H1 (cell line): ENCODE results near the gene IL36B. TPM values are rescaled to one million over a fixed set of nuclear protein-coding genes. Genes with fewer than 3 reads are reported as not detected.

Source experiments
- CTCF ChIA-PET: fragments of 300-600 bp; sonication (Branson Sonifier 250); formaldehyde crosslinking; loops from one replicate; lab custom pipeline; 2021; ENCODE audit not compliant: partially characterized antibody; lab: Charles Lee
- POLR2A ChIA-PET: fragments of 300-600 bp; sonication (Branson Sonifier 250); formaldehyde crosslinking; loops from one replicate; lab custom pipeline; 2021; ENCODE audit warnings: inconsistent platforms; ENCODE audit not compliant: partially characterized antibody; lab: Charles Lee
- DNase-seq, 2 experiments: peaks; one replicate each; pipeline versions ENCODE4 v3.0.0 to v3.0.0-alpha.2; 2010 to 2022; ENCODE audit warnings: low spot score in 2 of 2, low read depth in 1 of 2, mixed read lengths in 1 of 2
- FAIRE-seq: peaks from 2 replicates; lab custom pipeline; 2011; peaks lifted over from hg19 to GRCh38; lab: Jason Lieb, UNC
- H2AFZ ChIP-seq: 2 replicates; pipeline ENCODE4 v1.8.1; 2012; ENCODE audit warnings: low read length, inconsistent platforms
- H2AK5ac ChIP-seq: 2 replicates; pipeline ENCODE4 v1.6.1; 2013; ENCODE audit warnings: low read depth, low read length
- H2BK120ac ChIP-seq: replicated peaks from 2 replicates; pipeline ENCODE3; 2013; ENCODE audit warnings: low read depth, low read length, inconsistent platforms
- H2BK12ac ChIP-seq: 2 replicates; pipeline ENCODE4 v1.6.1; 2013; ENCODE audit warnings: low read depth, low read length
- H2BK15ac ChIP-seq: 2 replicates; pipeline ENCODE4 v1.6.1; 2013; ENCODE audit warnings: low read length
- H2BK20ac ChIP-seq: 2 replicates; pipeline ENCODE4 v1.6.1; 2013; ENCODE audit warnings: low read length
- H2BK5ac ChIP-seq: 2 replicates; pipeline ENCODE4 v1.6.1; 2013; ENCODE audit warnings: low read depth, low read length
- H3K14ac ChIP-seq: 2 replicates; pipeline ENCODE4 v1.6.1; 2013; ENCODE audit warnings: inconsistent platforms; ENCODE audit not compliant: insufficient read length
- H3K18ac ChIP-seq: 2 replicates; pipeline ENCODE4 v1.6.1; 2013; ENCODE audit warnings: low read length; ENCODE audit errors: extremely low read depth
- H3K23ac ChIP-seq: 2 replicates; pipeline ENCODE4 v1.6.1; 2013; ENCODE audit warnings: inconsistent platforms; ENCODE audit not compliant: insufficient read length
- H3K23me2 ChIP-seq: 2 replicates; pipeline ENCODE4 v1.6.1; 2013; ENCODE audit warnings: low read depth, low read length
- H3K27ac ChIP-seq: 2 replicates; pipeline ENCODE4 v1.6.1; 2011; ENCODE audit warnings: low read depth, low read length, inconsistent platforms
- H3K27me3 ChIP-seq, 4 experiments: replicated peaks in 1 of 4; 1 replicate in 1 of 4; 2 replicates in 3 of 4; pipeline versions ENCODE4 v1.6.1 to v1.8.1; 2011 to 2013; ENCODE audit warnings: low read length in 3 of 4, mild to moderate bottlenecking in 3 of 4, inconsistent platforms in 2 of 4, mixed read lengths in 2 of 4, moderate library complexity in 1 of 4; ENCODE audit not compliant: control insufficient read depth in 3 of 4, insufficient read depth in 3 of 4; ENCODE audit errors: extremely low read depth in 1 of 4
- H3K36me3 ChIP-seq, 4 experiments: 2 replicates each; pipeline versions ENCODE4 v1.6.1 to v1.8.1; 2011 to 2013; ENCODE audit warnings: mild to moderate bottlenecking in 4 of 4, low read length in 3 of 4, moderate library complexity in 2 of 4, control low read depth in 1 of 4, inconsistent platforms in 1 of 4; ENCODE audit not compliant: insufficient read depth in 4 of 4, control insufficient read depth in 2 of 4
- H3K4ac ChIP-seq: replicated peaks from 2 replicates; pipeline ENCODE3; 2013; ENCODE audit warnings: low read length, low read depth, mixed read lengths, inconsistent platforms; ENCODE audit not compliant: insufficient read length
- H3K4me1 ChIP-seq, 4 experiments: replicated peaks in 1 of 4; 1 replicate in 1 of 4; 2 replicates in 3 of 4; pipeline versions ENCODE4 v1.6.1 to v1.8.1; 2011 to 2013; ENCODE audit warnings: low read length in 3 of 4, inconsistent platforms in 2 of 4, mixed read lengths in 1 of 4; ENCODE audit not compliant: insufficient read depth in 4 of 4, control insufficient read depth in 3 of 4
- H3K4me2 ChIP-seq, 2 experiments: 2 replicates each; pipeline versions ENCODE4 v1.6.1 to v1.8.1; 2011 to 2013; ENCODE audit warnings: low read depth in 2 of 2, low read length in 2 of 2, control low read depth in 1 of 2, inconsistent platforms in 1 of 2, mild to moderate bottlenecking in 1 of 2; ENCODE audit not compliant: insufficient read depth in 1 of 2
- H3K4me3 ChIP-seq, 4 experiments: fragments of 200-600, 300-600 bp in 1 of 4; sonication (generic), shearing (Covaris generic), sonication (Bioruptor Twin) in 1 of 4; 2 replicates each; pipeline versions ENCODE4 v1.5.1 to v1.8.1; 2011 to 2016; ENCODE audit warnings: low read length in 4 of 4, low read depth in 3 of 4, control low read depth in 2 of 4, inconsistent platforms in 2 of 4, mild to moderate bottlenecking in 2 of 4, mixed read lengths in 1 of 4, moderate library complexity in 1 of 4; ENCODE audit not compliant: insufficient read depth in 2 of 4; ENCODE audit errors: extremely low read depth in 1 of 4
- H3K56ac ChIP-seq: replicated peaks from 2 replicates; pipeline ENCODE3; 2013; ENCODE audit warnings: low read depth, mild to moderate bottlenecking, mixed read lengths, low read length, inconsistent platforms; ENCODE audit not compliant: insufficient read length
- H3K79me1 ChIP-seq: 2 replicates; pipeline ENCODE4 v1.6.1; 2013; ENCODE audit warnings: low read depth, low read length, control low read depth
- H3K79me2 ChIP-seq, 2 experiments: 2 replicates each; pipeline versions ENCODE4 v1.6.1 to v1.8.1; 2012 to 2013; ENCODE audit warnings: low read length in 2 of 2, mild to moderate bottlenecking in 2 of 2, inconsistent platforms in 1 of 2; ENCODE audit not compliant: insufficient read depth in 2 of 2, control insufficient read depth in 1 of 2
- H3K9ac ChIP-seq, 4 experiments: replicated peaks in 1 of 4; 1 replicate in 1 of 4; 2 replicates in 3 of 4; pipeline versions ENCODE4 v1.6.1 to v1.8.1; 2011 to 2013; ENCODE audit warnings: low read depth in 3 of 4, low read length in 3 of 4, control low read depth in 2 of 4, mild to moderate bottlenecking in 2 of 4, moderate library complexity in 2 of 4, inconsistent platforms in 1 of 4; ENCODE audit errors: extremely low read depth in 1 of 4
- H3K9me3 ChIP-seq, 2 experiments: 2 replicates each; pipeline versions ENCODE4 v1.6.1 to v1.8.1; 2012 to 2013; ENCODE audit warnings: mild to moderate bottlenecking in 2 of 2, moderate library complexity in 2 of 2, control low read depth in 1 of 2, inconsistent platforms in 1 of 2, low read depth in 1 of 2, low read length in 1 of 2, mixed read lengths in 1 of 2; ENCODE audit not compliant: insufficient read depth in 2 of 2
- H4K20me1 ChIP-seq, 2 experiments: replicated peaks in 1 of 2; 2 replicates each; pipeline versions ENCODE3 to v1.8.1; 2011 to 2013; ENCODE audit warnings: inconsistent platforms in 2 of 2, low read length in 2 of 2, mild to moderate bottlenecking in 1 of 2; ENCODE audit not compliant: insufficient read depth in 2 of 2, control insufficient read depth in 1 of 2
- H4K5ac ChIP-seq: 2 replicates; pipeline ENCODE4 v1.6.1; 2013; ENCODE audit warnings: low read length, low read depth, mixed read lengths, inconsistent platforms; ENCODE audit not compliant: insufficient read length
- H4K8ac ChIP-seq: 2 replicates; pipeline ENCODE4 v1.8.0; 2013; ENCODE audit warnings: mild to moderate bottlenecking, moderate library complexity, low read length, inconsistent platforms; ENCODE audit not compliant: insufficient read depth; ENCODE audit errors: extremely low read depth
- H4K91ac ChIP-seq: replicated peaks from 2 replicates; pipeline ENCODE3; 2013; ENCODE audit warnings: low read length, mixed read lengths, inconsistent platforms; ENCODE audit not compliant: insufficient read length
- BACH1 ChIP-seq: IDR thresholded peaks from 2 replicates; pipeline ENCODE4 v1.6.1; 2012; ENCODE audit warnings: low read length, improper control_type of control experiment
- BRCA1 ChIP-seq: IDR thresholded peaks from 2 replicates; pipeline ENCODE4 v1.6.1; 2012; ENCODE audit warnings: low read depth, low read length, improper control_type of control experiment
- EGR1 ChIP-seq: IDR thresholded peaks from 2 replicates; pipeline ENCODE4 v1.6.1; 2011; ENCODE audit warnings: low read depth, low read length, borderline replicate concordance
- FOSL1 ChIP-seq: IDR thresholded peaks from 2 replicates; pipeline ENCODE4 v1.6.1; 2011; ENCODE audit warnings: mild to moderate bottlenecking, low read depth, low read length, moderate library complexity; ENCODE audit not compliant: insufficient read depth
- GABPA ChIP-seq: IDR thresholded peaks from 2 replicates; pipeline ENCODE4 v1.6.1; 2011; ENCODE audit warnings: mild to moderate bottlenecking, low read length, moderate library complexity, borderline replicate concordance; ENCODE audit not compliant: insufficient read depth
- HDAC6 ChIP-seq: IDR thresholded peaks from one replicate; pipeline ENCODE4 v1.7.1; 2012; ENCODE audit warnings: low read depth, mild to moderate bottlenecking, inconsistent platforms, low read length, moderate library complexity
- KDM4A ChIP-seq: IDR thresholded peaks from one replicate; pipeline ENCODE4 v1.7.1; 2012; ENCODE audit warnings: low read depth, mild to moderate bottlenecking, moderate library complexity, low read length, inconsistent platforms; ENCODE audit not compliant: severe bottlenecking
- MAFK ChIP-seq: IDR thresholded peaks from 2 replicates; pipeline ENCODE4 v1.6.1; 2012; ENCODE audit warnings: low read depth, mild to moderate bottlenecking, improper control_type of control experiment, low read length
- NANOG ChIP-seq: IDR thresholded peaks from 2 replicates; pipeline ENCODE4 v1.6.1; 2011; ENCODE audit warnings: low read length, low read depth, mild to moderate bottlenecking, inconsistent platforms; ENCODE audit not compliant: insufficient read depth, poor library complexity, severe bottlenecking
- RBBP5 ChIP-seq: IDR thresholded peaks from 2 replicates; pipeline ENCODE4 v1.7.1; 2012; ENCODE audit warnings: low read depth, mild to moderate bottlenecking, inconsistent platforms, low read length, moderate library complexity, borderline replicate concordance
- RXRA ChIP-seq: IDR thresholded peaks from 2 replicates; pipeline ENCODE4 v1.6.1; 2011; ENCODE audit warnings: low read depth, mild to moderate bottlenecking, low read length, moderate library complexity; ENCODE audit not compliant: insufficient read depth
- SP1 ChIP-seq: IDR thresholded peaks from 2 replicates; pipeline ENCODE4 v1.6.1; 2011; ENCODE audit warnings: low read depth, low read length
- SUZ12 ChIP-seq: fragments of 200-600 bp; sonication (generic); IDR thresholded peaks from 2 replicates; pipeline ENCODE4 v1.6.1; 2012; ENCODE audit warnings: mild to moderate bottlenecking, inconsistent platforms, low read length, moderate library complexity, mixed read lengths
- TBP ChIP-seq: IDR thresholded peaks from 2 replicates; pipeline ENCODE4 v1.6.1; 2011; ENCODE audit warnings: low read depth, low read length, improper control_type of control experiment
- TEAD4 ChIP-seq: IDR thresholded peaks from 2 replicates; pipeline ENCODE4 v1.6.1; 2012; ENCODE audit warnings: low read depth, low read length, inconsistent platforms, mixed read lengths
- WGBS, 2 experiments: shearing (Covaris generic) in 1 of 2; methylation state at CpG; one replicate each; pipeline versions ENCODE4 v1.1.6 to v1.1.7; 2013 to 2015; ENCODE audit warnings: low lambda C conversion rate in 2 of 2, mixed read lengths in 2 of 2, inconsistent platforms in 1 of 2, low coverage in 1 of 2, missing lambda C conversion rate in 1 of 2; ENCODE audit not compliant: insufficient replicate concordance in 2 of 2, insufficient coverage in 1 of 2, insufficient read length in 1 of 2; ENCODE audit errors: extremely low coverage in 1 of 2, missing lambda C conversion rate in 1 of 2; 5-methylcytosine and 5-hydroxymethylcytosine counted together
- polyA plus RNA-seq, 7 experiments: library from polyadenylated mRNA; depleted of rRNA in 3 of 7; stranded (reverse) in 5 of 7; unstranded in 2 of 7; fragments of >200 nt in 5 of 7; fragments of 200-250 nt in 2 of 7; gene quantifications; 1 replicate in 5 of 7; 2 replicates in 1 of 7; 4 replicates in 1 of 7; pipeline versions ENCODE4 v1.2.1 to v1.2.3, GENCODE V29; 2011 to 2013; ENCODE audit warnings: missing spikeins in 2 of 7, mixed read lengths in 2 of 7
- total RNA-seq: library from RNA; stranded (reverse); fragmentation: NEBNext Ultra II Directional; extraction: Animal tissue kit (Norgen Biotek cat#: 25700); gene quantifications from 2 replicates; pipeline ENCODE4 v1.2.1, GENCODE V29; 2021

Gene IL36B
- total and polyA plus RNA-seq, 2 of the 8 experiments (the other 6 are each of a cell fraction or from before 2014, with no cell fraction given): not detected

DNA sequence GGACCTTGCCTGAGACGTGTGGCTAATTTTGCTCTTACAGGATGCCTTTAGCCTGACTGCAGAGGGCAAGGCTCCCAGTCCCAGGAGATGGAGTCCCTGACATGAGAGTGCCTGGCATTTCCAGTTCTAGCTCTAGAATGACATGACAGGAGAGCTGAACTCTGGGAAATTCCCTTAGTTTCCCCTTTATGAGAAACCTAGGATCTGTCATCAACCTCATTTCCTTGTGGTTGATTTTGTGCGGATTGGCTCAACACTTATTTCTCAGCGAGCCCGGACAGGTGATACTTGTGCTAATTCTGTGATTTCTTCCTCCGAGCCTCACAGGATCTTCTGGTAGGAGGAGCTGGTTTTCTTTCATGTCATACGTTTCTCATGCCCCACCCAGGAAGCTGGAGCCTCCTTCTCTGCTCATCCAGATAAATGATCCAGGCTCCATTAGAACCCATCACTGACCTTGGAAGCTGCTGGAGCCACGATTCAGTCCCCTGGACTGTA lies 75.1 kb downstream of the IL36B start, which contains the start of gene IL36G:
TSS of gene IL36G (plus strand) at position 448 of the 498 bp plus-strand sequence. CDS start 633 bp downstream, outside the sequence.
- H2AFZ ChIP-seq: no peak within 1 kb of the TSS
- no peak within 1 kb of the TSS for H3K4me2 ChIP-seq
- no peak within 1 kb of the TSS for H3K14ac ChIP-seq
- H4K8ac ChIP-seq: no peak within 1 kb of the TSS
- ChIA-PET POLR2A (no interaction called here), CTCF (interaction anchor here (1.4 to 1.9 kb wide), 4 partner anchors 18 to 253 kb away, joined by 3 to 13 read pairs (median 4); no protein-coding TSS in a partner anchor)
- H3K27ac ChIP-seq: no peak within 1 kb of the TSS
- WGBS, 2 experiments: 92% methylated on average over 7 of the region's 7 CpGs; no CpG with 5 or more reads in 1 of the 2 experiments
- H2BK15ac ChIP-seq: no peak within 1 kb of the TSS
- no peak for DNase-seq
- no peaks in the 10 kb centered on the region for H3K79me1 ChIP-seq
- no peak within 1 kb of the TSS for H2BK12ac ChIP-seq
- H3K27me3 ChIP-seq: no peaks in the 10 kb centered on the region
- no peak for FAIRE-seq
- no peak within 1 kb of the TSS for H2BK120ac ChIP-seq
- no peaks in the 10 kb centered on the region for H4K20me1 ChIP-seq
- H3K4me1 ChIP-seq: no peaks in the 10 kb centered on the region
- no peak within 1 kb of the TSS for H4K5ac ChIP-seq
- no peaks in the 10 kb centered on the region for H3K79me2 ChIP-seq
- no peak within 1 kb of the TSS for H3K9ac ChIP-seq
- H3K23ac ChIP-seq: no peak within 1 kb of the TSS
- H3K18ac ChIP-seq: no peak within 1 kb of the TSS
- no peaks in the 10 kb centered on the region for H3K23me2 ChIP-seq
- H2AK5ac ChIP-seq: no peak within 1 kb of the TSS
- H3K56ac ChIP-seq: no peak within 1 kb of the TSS
- no peaks in the 10 kb centered on the region for H3K9me3 ChIP-seq
- H2BK5ac ChIP-seq: no peak within 1 kb of the TSS
- no peak within 1 kb of the TSS for H3K4me3 ChIP-seq
- H2BK20ac ChIP-seq: no peak within 1 kb of the TSS
- H3K4ac ChIP-seq: no peak within 1 kb of the TSS
- no peaks in the 10 kb centered on the region for H3K36me3 ChIP-seq
- H4K91ac ChIP-seq: no peak within 1 kb of the TSS
- TF ChIP-seq RBBP5 (no peak), BACH1 (no peak), FOSL1 (no peak), SP1 (no peak), SUZ12 (no peak), NANOG (no peak), HDAC6 (no peak), TEAD4 (no peak), EGR1 (no peak), BRCA1 (no peak), TBP (no peak), RXRA (no peak), KDM4A (no peak), MAFK (no peak), GABPA (no peak)
